Measurements from ENCODE around the gene RREB1. TPM values are rescaled to one million over a fixed set of nuclear protein-coding genes. Genes with fewer than 3 reads are reported as not detected.
"Not testable (repeated sequence)": the region's sequence is repeated elsewhere in the genome, so short reads cannot be mapped to it uniquely, and the experiment has no call there.

RREB1 gene
- total RNA-seq, 1 donor from 2014 or later: 12.7 TPM

- H3K27ac Mint-ChIP-seq: no peak overlapping the region
- no peak overlapping the region for H3K4me3 Mint-ChIP-seq
- intact Hi-C loops (cut with micrococcal nuclease): loop anchor here (1.0 kb wide), 1 partner anchor 10 kb away; no protein-coding TSS in a partner anchor
These were observed 48.3 kb downstream of the RREB1 start for GRCh38 chr6:7155871-7156579.

GRCh38 chr6:7156643-7157278, 49.0 kb downstream of the RREB1 start:
- Mint-ChIP-seq H3K36me3 (ENCODE audit: low read depth) (peaks cover 1% of the 10 kb centered on the region), H3K4me1 (ENCODE audit: low read depth) (peaks cover 35% of the 10 kb centered on the region), H3K27ac (no peak overlapping the region), H3K4me3 (no peak overlapping the region), H3K9me3 (no peaks in the 10 kb centered on the region), H3K27me3 (ENCODE audit: insufficient read depth) (no peaks in the 10 kb centered on the region)
- intact Hi-C loops (cut with micrococcal nuclease): no loop called here
- DNase-seq (ENCODE audit: low spot score): no peak

More at GRCh38 chr6:7155871-7156579, 48.3 kb downstream of the RREB1 start:
- H3K36me3 Mint-ChIP-seq (ENCODE audit: low read depth): peaks cover 1% of the 10 kb centered on the region
- H3K9me3 Mint-ChIP-seq: no peaks in the 10 kb centered on the region
- H3K4me1 Mint-ChIP-seq (ENCODE audit: low read depth): peaks cover 41% of the 10 kb centered on the region
- H3K27me3 Mint-ChIP-seq (ENCODE audit: insufficient read depth): no peaks in the 10 kb centered on the region
- no peak for DNase-seq (ENCODE audit: low spot score)

DNA sequence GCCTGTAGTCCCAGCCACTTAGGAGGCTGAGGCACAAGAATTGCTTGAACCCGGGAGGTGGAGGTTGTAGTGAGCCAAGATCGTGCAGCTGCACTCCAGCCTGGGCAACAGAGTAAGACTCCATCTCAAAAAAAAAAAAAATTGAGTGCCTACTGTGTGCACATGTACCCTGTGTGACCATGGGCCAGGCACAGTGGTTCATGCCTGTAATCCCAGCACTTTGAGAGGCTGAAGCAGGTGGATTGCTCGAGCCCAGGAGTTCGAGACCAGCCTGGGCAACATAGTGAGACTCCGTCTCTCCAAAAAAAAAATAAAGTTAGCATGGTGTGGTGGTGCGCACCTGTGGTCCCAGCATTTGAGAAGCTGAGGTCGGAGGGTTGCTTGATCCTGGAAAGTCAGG, 49.5 kb downstream of the RREB1 start:
- intact Hi-C loops (cut with micrococcal nuclease); H3K4me3 Mint-ChIP-seq; H3K36me3 Mint-ChIP-seq (ENCODE audit: low read depth); DNase-seq (ENCODE audit: low spot score); H3K9me3 Mint-ChIP-seq; H3K27ac Mint-ChIP-seq; H3K27me3 Mint-ChIP-seq (ENCODE audit: insufficient read depth): not testable (repeated sequence)
- peaks cover 34% of the 10 kb centered on the region for H3K4me1 Mint-ChIP-seq (ENCODE audit: low read depth)

GRCh38 chr6:7157752-7158616, 50.2 kb downstream of the RREB1 start:
- Mint-ChIP-seq H3K4me1 (ENCODE audit: low read depth) (peaks cover 27% of the 10 kb centered on the region), H3K36me3 (ENCODE audit: low read depth) (no peaks in the 10 kb centered on the region), H3K4me3 (no peak overlapping the region), H3K27me3 (ENCODE audit: insufficient read depth) (no peaks in the 10 kb centered on the region), H3K27ac (no peak overlapping the region), H3K9me3 (no peaks in the 10 kb centered on the region)
- DNase-seq (ENCODE audit: low spot score): no peak
- intact Hi-C loops (cut with micrococcal nuclease): no loop called here

DNA sequence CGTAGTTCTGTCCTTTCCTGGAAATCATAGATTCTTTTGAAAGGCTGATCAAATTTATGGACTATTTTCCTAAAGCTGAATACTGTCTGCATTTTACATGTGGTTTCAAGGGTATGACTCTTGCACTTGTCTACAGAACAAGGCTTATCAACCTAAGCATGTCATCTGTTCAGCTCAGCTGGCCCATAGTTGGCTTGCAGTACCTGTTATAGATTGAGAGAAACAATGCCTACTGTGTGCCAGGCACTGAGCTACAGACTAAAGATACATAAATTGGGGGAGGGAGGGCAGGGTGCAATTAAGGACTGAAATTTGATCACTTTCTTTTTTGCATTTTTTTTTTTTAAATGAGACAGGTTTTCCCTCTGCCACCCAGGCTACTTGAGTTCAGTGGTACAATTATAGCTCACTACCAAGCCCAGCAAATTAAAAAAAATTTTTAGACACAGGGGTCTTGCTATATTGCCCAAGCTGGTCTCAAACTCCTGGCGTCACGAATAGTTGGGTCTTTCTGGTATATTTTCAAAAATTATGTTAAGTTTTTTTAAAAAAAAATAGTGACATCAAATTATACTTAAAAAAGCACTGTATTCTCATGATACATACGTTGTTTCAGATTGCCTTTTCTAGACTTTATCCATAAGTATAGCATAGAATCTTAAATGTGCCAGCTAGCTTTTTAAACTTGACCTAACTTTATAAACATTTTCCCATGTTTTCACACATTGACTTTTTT, 52.2 kb downstream of the RREB1 start:
- H3K4me3 Mint-ChIP-seq: no peak overlapping the region
- no peaks in the 10 kb centered on the region for H3K9me3 Mint-ChIP-seq
- intact Hi-C loops (cut with micrococcal nuclease): no loop called here
- peaks cover 1% of the 10 kb centered on the region for H3K36me3 Mint-ChIP-seq (ENCODE audit: low read depth)
- H3K27ac Mint-ChIP-seq: no peak overlapping the region
- H3K4me1 Mint-ChIP-seq (ENCODE audit: low read depth): peaks cover 11% of the 10 kb centered on the region
- H3K27me3 Mint-ChIP-seq (ENCODE audit: insufficient read depth): no peaks in the 10 kb centered on the region
- DNase-seq (ENCODE audit: low spot score): no peak

DNA sequence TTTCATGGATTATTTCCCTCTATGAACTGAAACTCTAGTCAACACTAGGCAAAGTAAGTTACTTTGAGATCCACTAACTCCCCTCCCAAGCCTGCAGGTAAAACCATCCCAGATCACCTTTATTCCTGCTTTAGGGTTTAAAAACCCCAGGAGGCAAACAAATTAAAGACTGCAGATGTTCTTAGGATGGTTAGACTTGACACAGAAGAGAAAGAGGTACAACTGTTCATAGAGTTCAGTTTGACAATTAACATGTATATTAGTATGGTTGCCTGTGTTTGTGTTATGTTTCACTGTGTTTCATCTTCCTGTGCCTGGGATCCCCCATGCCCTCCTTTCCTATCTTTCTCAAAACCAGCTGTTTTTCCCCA, 53.5 kb downstream of the RREB1 start:
- Mint-ChIP-seq H3K4me1 (ENCODE audit: low read depth) (peaks cover 3% of the 10 kb centered on the region), H3K9me3 (no peaks in the 10 kb centered on the region), H3K27me3 (ENCODE audit: insufficient read depth) (no peaks in the 10 kb centered on the region), H3K36me3 (ENCODE audit: low read depth) (peaks cover 6% of the 10 kb centered on the region), H3K4me3 (no peak overlapping the region), H3K27ac (no peak overlapping the region)
- intact Hi-C loops (cut with micrococcal nuclease): no loop called here
- no peak for DNase-seq (ENCODE audit: low spot score)

- Mint-ChIP-seq H3K36me3 (ENCODE audit: low read depth) (peaks cover 6% of the 10 kb centered on the region), H3K9me3 (no peaks in the 10 kb centered on the region), H3K4me3 (no peak overlapping the region), H3K27me3 (ENCODE audit: insufficient read depth) (no peaks in the 10 kb centered on the region), H3K27ac (no peak overlapping the region), H3K4me1 (ENCODE audit: low read depth) (no peaks in the 10 kb centered on the region)
- no peak for DNase-seq (ENCODE audit: low spot score)
- intact Hi-C loops (cut with micrococcal nuclease): no loop called here
These were observed 54.1 kb downstream of the RREB1 start for GRCh38 chr6:7161845-7162244.

DNA sequence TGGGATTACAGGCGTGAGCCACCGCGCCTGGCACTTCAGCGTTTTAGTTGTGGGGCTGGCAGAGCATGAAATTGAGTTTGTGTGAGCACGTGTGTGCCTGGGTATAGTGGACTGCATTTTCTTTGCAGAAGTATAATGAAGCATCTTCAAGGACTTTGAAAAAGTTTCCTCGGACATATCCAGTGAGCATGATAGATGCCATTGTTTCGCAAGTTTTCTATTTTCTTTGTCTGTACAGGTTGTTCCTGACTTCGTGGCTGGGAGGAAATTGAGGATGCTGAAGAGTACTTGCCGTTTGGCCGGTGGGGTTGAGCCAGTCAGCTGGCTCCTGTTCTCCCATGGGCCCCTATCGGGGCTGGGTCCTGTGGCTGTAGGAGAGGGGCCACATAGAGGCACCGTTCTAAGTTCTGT, 55.9 kb downstream of the RREB1 start:
- DNase-seq (ENCODE audit: low spot score): no peak
- H3K4me1 Mint-ChIP-seq (ENCODE audit: low read depth): no peaks in the 10 kb centered on the region
- intact Hi-C loops (cut with micrococcal nuclease): no loop called here
- H3K36me3 Mint-ChIP-seq (ENCODE audit: low read depth): peaks cover 6% of the 10 kb centered on the region
- no peak overlapping the region for H3K27ac Mint-ChIP-seq
- H3K4me3 Mint-ChIP-seq: no peak overlapping the region
- no peaks in the 10 kb centered on the region for H3K27me3 Mint-ChIP-seq (ENCODE audit: insufficient read depth)
- no peaks in the 10 kb centered on the region for H3K9me3 Mint-ChIP-seq

DNA sequence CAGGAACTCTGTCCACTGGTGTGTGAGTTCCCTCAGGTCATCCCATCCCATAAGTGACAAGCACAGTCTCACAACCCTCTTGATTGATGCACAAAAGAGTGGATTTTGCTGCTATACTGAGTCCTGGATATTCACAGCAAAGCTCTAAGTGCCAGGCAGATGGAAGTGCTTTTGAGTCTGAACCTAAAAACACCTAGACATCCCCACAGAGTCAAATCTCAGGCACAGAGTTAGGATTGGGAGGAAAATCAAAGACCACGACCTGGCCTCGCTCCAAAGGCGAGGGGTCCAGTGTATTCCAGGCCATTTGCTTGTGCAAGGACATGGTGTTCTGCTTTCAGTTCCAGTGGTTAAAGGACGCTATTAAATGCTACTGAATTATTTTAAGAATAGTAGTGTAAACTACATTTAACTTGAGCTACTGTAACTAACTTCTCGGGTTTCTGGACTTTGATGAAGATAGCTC, 56.8 kb downstream of the RREB1 start:
- no peaks in the 10 kb centered on the region for H3K27me3 Mint-ChIP-seq (ENCODE audit: insufficient read depth)
- no peaks in the 10 kb centered on the region for H3K9me3 Mint-ChIP-seq
- intact Hi-C loops (cut with micrococcal nuclease): no loop called here
- no peak overlapping the region for H3K27ac Mint-ChIP-seq
- peaks cover 6% of the 10 kb centered on the region for H3K36me3 Mint-ChIP-seq (ENCODE audit: low read depth)
- no peak overlapping the region for H3K4me3 Mint-ChIP-seq
- no peak for DNase-seq (ENCODE audit: low spot score)
- no peaks in the 10 kb centered on the region for H3K4me1 Mint-ChIP-seq (ENCODE audit: low read depth)

DNA sequence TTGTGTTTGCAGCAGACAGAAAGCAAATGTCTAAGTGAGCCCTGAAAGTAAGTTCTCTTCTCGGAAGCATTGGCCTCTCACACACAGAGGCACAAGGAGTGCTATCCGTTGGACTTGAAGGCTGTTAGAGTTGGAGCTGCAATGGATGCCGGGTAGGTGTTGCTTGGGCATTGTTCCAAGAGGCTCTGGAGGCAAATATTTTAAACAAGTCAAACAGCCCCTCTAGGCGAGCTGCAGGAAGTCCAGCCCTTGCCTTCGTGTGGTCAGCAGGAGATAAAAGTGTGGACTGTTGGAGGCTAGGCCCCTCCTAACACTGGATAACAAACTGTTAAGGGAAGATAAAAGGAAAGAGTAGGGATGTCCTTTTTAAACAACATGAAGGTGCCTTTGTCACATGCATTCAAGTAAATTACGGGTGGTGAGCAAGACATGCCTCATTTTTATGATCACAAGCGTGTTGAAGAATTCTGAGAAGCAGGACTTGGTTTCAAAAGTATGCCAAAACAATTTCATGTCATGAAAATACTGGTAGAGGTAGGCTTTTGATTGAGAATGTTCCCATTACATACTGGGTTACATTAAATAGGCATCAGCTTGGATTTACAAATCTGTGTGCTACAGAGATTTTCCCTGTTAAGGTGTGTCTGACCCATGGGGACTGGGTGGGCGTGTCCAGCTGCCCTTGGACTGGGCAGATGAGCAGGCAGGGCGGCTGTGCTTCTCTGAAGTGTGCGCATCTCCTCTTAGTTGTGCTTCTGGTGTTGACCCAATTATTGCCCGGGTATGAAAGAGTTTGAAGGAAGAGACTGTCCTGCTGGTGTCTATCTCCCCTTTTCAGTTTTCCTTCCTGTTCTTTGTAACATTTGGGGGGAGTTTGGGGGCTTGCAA, 57.5 kb downstream of the RREB1 start:
- peaks cover 6% of the 10 kb centered on the region for H3K36me3 Mint-ChIP-seq (ENCODE audit: low read depth)
- intact Hi-C loops (cut with micrococcal nuclease): no loop called here
- H3K9me3 Mint-ChIP-seq: no peaks in the 10 kb centered on the region
- H3K27me3 Mint-ChIP-seq (ENCODE audit: insufficient read depth): no peaks in the 10 kb centered on the region
- no peak overlapping the region for H3K4me3 Mint-ChIP-seq
- H3K27ac Mint-ChIP-seq: no peak overlapping the region
- DNase-seq (ENCODE audit: low spot score): no peak
- H3K4me1 Mint-ChIP-seq (ENCODE audit: low read depth): no peaks in the 10 kb centered on the region

GRCh38 chr6:7165890-7166267, 58.1 kb downstream of the RREB1 start:
- Mint-ChIP-seq H3K36me3 (ENCODE audit: low read depth) (peaks cover 6% of the 10 kb centered on the region), H3K27me3 (ENCODE audit: insufficient read depth) (no peaks in the 10 kb centered on the region), H3K27ac (no peak overlapping the region), H3K4me1 (ENCODE audit: low read depth) (no peaks in the 10 kb centered on the region), H3K9me3 (no peaks in the 10 kb centered on the region), H3K4me3 (no peak overlapping the region)
- DNase-seq (ENCODE audit: low spot score): no peak
- intact Hi-C loops (cut with micrococcal nuclease): no loop called here
